Endometrial microvascular endothelial cells (primary cell): Measurements from ENCODE around the gene ST6GAL2. TPM values are rescaled to one million over a fixed set of nuclear protein-coding genes. Genes with fewer than 3 reads are reported as not detected.

Experiments
- in situ Hi-C: cut with HindIII; loops from 2 replicates; pipeline ENCODE4 v1.10.0; 2017; ENCODE audit warnings: low sequenced_read_pairs, low pct_unique_long_range_greater_than_20kb; ENCODE audit errors: inconsistent ontology term
- total RNA-seq: library from RNA; depleted of rRNA; stranded (reverse); fragments of >200 nt; gene quantifications from one replicate; pipeline ENCODE4 v1.2.3, GENCODE V29; 2015; ENCODE audit errors: inconsistent ontology term

ST6GAL2 gene
- total RNA-seq, 1 donor from 2014 or later = not detected

DNA sequence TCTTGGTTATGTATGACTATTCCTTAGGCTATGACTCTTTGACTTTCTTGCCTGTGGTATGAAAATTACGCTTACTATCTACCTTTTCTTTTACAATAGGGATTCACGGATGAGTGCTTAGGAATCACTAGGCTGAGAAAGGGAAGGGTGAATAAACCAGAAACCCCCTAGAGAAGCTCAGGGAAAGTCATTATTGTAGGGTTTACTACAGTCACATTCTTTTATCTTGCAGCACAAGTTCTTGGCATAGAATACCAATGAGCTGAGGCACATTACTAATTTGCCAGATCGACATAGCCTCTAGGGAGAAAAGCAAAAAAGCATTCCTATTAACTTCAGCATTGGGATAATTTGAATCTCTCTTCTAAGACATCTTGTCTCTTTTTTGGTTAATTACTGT, 103.3 kb downstream of the ST6GAL2 start:
- in situ Hi-C loops = no loop called here

DNA sequence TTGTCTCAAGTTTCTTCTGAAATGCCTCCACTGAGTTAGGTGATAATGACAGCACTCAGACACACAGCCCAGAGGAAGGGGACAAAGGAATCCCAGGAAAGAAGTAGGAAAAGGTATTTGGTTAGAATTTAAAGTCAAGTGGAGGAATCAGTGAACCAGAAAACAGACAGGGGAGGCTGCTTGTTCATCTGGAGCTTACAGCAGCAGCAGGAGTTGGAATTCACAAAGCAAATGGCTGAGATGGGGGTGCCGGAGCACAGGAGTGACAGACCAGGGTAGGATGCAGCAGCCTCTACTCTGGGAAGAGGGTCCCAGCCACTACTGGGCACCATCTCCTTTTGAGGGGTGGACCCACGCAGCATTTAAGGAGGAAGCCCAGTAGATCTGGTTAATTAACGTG, 104.8 kb downstream of the ST6GAL2 start:
- in situ Hi-C loops = no loop called here

DNA sequence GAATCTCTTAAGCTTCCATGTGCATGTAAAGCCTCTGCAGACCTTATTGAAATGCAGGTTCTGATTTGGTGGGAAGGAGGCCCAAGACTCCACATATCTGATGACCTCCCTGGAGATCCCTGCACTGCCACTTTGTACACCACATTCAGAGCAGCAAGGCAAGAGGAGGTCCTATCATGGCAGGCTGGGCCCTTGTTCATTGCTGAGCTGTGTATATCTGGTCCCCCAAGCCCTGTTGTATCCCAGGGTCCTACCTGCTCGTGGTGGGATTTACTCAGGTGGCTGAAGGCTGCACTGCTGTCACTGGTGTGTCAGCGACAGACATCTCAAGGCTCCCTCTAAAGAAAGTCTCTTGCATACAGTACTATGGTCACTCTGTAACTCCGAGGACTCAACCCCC, 114.2 kb downstream of the ST6GAL2 start:
- in situ Hi-C loops = no loop called here

DNA sequence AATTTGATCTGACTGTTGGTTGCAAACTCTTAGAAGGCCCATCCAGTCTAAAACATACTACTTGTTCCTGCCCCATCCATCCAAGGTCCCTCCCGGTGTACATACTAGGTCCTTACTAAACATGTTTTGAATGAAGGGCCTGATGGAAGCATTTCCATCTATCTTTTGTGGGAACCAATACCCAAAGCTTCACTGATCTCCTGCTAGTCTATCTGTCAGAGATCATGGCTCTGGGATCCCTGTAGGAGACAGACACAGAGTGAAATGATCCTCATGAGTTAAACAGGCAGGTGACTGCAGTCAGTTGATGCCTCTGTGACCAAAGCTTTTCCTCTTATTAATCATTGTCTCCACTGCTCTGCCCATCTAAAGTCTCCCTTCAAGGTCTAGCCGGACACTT, 115.0 kb downstream of the ST6GAL2 start:
- in situ Hi-C loops = no loop called here

DNA sequence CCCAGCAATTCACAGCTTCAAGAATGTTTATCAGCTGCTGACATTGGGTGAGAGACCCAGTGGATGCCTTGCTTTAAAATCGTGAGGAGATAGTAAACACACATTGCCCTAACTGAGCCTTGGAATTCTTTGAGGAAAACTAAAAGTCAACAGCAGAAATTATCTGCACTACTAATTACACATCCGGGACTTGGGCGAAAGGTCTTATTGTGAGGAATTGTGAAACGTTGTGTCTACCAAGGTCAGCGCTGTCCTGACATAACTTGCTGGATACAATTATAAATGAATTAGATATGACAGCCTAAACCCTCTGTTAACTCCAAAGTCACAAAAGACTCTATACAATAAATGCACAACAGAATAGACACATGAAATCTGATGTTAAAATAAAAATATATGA, 121.4 kb downstream of the ST6GAL2 start:
- in situ Hi-C loops = no loop called here

DNA sequence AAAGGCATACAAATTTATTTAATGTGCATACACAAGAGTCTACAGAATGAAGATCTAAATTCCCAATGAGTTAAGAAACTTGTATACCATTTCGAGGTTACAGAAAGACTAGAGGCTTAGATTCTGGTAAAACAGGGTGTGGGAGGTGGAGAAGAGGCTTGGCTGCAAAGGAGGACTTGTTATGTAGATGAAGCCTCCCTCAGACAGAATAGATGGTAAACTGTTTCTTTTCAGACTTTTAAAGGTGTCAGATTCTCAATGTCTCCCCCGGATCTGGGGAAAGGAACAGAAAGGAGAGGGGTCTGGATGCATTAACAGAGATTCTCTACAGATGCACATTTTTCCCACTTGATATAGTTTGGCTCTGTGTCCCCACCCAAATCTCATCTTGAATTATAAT, 126.0 kb downstream of the ST6GAL2 start:
- in situ Hi-C loops = no loop called here

DNA sequence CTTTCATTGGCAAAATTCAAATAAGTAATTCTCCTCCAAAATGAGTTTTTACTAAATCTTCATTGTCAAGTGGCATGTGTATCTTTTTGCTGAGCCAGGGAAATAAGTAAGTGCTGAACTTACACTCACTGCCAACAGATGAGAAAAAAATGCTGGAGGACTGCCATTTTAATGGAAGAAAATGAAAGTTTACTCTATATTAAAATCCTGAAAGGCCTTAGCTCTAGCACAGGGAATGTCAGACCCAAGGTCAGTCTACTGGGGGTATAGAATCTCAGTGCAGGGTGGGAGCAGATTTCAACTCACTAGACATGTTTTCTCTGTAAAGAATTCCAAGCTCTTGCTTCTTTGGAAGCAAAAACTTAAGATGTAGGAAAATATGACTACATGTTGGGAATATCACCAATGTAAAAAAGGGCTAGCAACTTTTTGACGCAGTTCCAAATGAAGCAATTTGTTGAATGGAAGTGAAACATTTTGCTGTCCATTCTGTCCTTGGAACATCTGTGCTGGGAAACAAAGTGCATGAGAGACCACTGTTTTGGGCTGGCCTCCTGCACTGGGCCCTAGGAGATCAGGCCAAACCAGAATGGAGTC, 127.0 kb downstream of the ST6GAL2 start:
- in situ Hi-C loops = no loop called here
